Measurements from ENCODE around the gene HOXA7.

Gene HOXA7

GRCh38 chr7:27116962-27117886 lies 39.3 kb downstream of the HOXA7 start:
- DNase-seq = no peak

GRCh38 chr7:27116031-27116961 lies 40.2 kb downstream of the HOXA7 start:
- DNase-seq = no peak

GRCh38 chr7:27115221-27116026 lies 41.1 kb downstream of the HOXA7 start:
- no peak for DNase-seq

- DNase-seq = no peak
These were observed 41.6 kb downstream of the HOXA7 start for GRCh38 chr7:27114881-27115220.

- DNase-seq = no peak
These were observed 42.3 kb downstream of the HOXA7 start for GRCh38 chr7:27113991-27114769.

- no peak for DNase-seq
These were observed 43.2 kb downstream of the HOXA7 start for GRCh38 chr7:27112955-27113949.

GRCh38 chr7:27112361-27112760 lies 44.1 kb downstream of the HOXA7 start:
- no peak for DNase-seq

GRCh38 chr7:27111751-27112277 lies 44.7 kb downstream of the HOXA7 start:
- DNase-seq = no peak

GRCh38 chr7:27111042-27111750 lies 45.3 kb downstream of the HOXA7 start:
- no peak for DNase-seq

- DNase-seq = no peak
These were observed 46.1 kb downstream of the HOXA7 start for GRCh38 chr7:27110186-27111031.

GRCh38 chr7:27109466-27110185 lies 46.8 kb downstream of the HOXA7 start:
- no peak for DNase-seq

- DNase-seq = no peak
These were observed 47.9 kb downstream of the HOXA7 start for GRCh38 chr7:27108390-27109127.

- DNase-seq = no peak
These were observed 48.8 kb downstream of the HOXA7 start for GRCh38 chr7:27107391-27108381.

GRCh38 chr7:27106901-27107240 lies 49.6 kb downstream of the HOXA7 start:
- DNase-seq = no peak

GRCh38 chr7:27106181-27106900 lies 50.1 kb downstream of the HOXA7 start:
- no peak for DNase-seq
